ENCODE results near the gene CD70. TPM values are rescaled to one million over a fixed set of nuclear protein-coding genes. Genes with fewer than 3 reads are reported as not detected.
"Not testable (repeated sequence)": the region's sequence is repeated elsewhere in the genome, so short reads cannot be mapped to it uniquely, and the experiment has no call there.

The CD70 gene
- total and polyA plus RNA-seq, 2 donors (not counting 3 experiments of a cell fraction or from before 2014, with no cell fraction given) = not detected

DNA sequence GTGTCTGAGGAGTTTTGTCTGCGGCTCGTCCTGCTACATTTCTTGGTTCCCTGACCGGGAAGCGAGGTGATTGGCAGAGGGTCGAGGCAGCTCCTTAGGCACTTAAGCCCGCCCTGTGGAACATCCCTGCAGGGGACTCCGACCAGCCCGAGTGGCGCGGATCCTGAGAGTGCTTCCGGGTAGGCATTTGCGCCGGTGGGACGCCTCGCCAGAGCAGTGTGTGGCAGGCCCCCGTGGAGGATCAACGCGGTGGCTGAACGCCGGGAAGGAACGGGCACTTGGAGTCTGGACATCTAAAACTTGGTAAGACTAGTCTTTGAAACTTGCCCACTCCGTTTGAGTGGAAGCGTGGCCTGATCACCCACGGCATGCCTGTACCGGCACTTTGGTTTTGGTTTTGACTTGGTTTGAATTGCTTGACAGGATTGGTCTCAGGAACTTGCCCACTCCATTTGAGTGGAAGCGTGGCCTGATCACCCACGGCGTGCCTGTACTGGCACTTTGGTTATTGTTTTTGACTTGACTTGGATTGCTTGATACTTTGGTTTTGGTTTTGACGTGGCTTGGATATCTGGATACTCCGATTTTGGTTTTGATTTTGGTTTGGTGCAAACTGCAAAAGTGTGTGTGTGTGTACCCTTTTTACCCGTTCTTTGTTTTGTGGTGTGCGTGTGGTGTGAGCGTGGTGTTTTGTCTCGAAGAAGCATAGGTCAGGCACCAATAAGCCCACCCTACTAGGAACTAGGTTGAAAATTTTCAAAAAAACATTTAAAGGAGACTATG lies 6.7 kb upstream of the CD70 start:
- H3K27me3 ChIP-seq (ENCODE audit: control insufficient read depth in 2 of 2, insufficient read depth in 2 of 2, low read length in 2 of 2); H3K4me3 ChIP-seq (replicated peaks in 1 of 3; ENCODE audit: insufficient read depth in 1 of 3, low read depth in 1 of 3, low read length in 3 of 3); H3K4me1 ChIP-seq (ENCODE audit: control insufficient read depth, extremely low read depth, insufficient read depth, low read length); H3K36me3 ChIP-seq (ENCODE audit: control insufficient read depth in 2 of 2, extremely low read depth in 1 of 2, insufficient read depth in 2 of 2, low read length in 2 of 2); H3K27ac ChIP-seq (ENCODE audit: insufficient read depth, low read depth, low read length); H3K4me2 ChIP-seq (ENCODE audit: insufficient read depth, low read length); H2AFZ ChIP-seq (ENCODE audit: low read depth, low read length); FAIRE-seq; H3K9me1 ChIP-seq (replicated peaks; ENCODE audit: control insufficient read depth, extremely low read depth, insufficient read depth, low read length); DNase-seq (ENCODE audit: low read depth, low spot score); POLR2A ChIA-PET; H4K20me1 ChIP-seq (replicated peaks; ENCODE audit: control insufficient read depth, extremely low read depth, insufficient read depth, low read length); H3K9ac ChIP-seq (replicated peaks; ENCODE audit: extremely low read depth, insufficient read depth, low read length); intact Hi-C loops (cut with micrococcal nuclease); H3K9me3 ChIP-seq (replicated peaks; ENCODE audit: control insufficient read depth, insufficient read depth, low read length); dilution Hi-C loops (cut with MboI; ENCODE audit: extremely low pct_ligation_motif_present, low sequenced_read_pairs); BruUV-seq (replicated peaks); H3K79me2 ChIP-seq (ENCODE audit: control insufficient read depth, insufficient read depth, low read length); CTCF ChIA-PET: not testable (repeated sequence)

DNA sequence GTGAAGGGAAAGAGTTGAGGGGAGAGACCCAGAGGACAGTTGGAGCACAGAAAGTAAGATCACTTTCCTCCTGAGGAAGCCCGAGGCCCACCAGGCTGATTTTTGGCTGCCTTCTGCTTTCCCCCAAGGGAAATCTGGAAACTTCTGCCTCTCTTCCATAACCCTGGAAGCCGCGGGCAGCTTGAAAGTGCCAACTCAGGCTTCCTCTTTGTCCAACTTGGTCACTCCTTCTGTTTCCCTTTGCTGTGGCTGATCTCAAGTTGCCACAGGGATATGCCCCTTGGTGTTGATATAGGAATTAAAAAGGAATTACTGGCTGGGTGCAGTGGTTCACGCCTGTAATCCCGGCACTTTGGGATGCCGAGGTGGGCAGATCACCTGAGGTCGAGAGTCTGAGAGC lies 5.7 kb upstream of the CD70 start:
- Histone ChIP-seq H3K9ac (replicated peaks; ENCODE audit: extremely low read depth, insufficient read depth, low read length) (no peak overlapping the region), H4K20me1 (replicated peaks; ENCODE audit: control insufficient read depth, extremely low read depth, insufficient read depth, low read length) (no peaks in the 10 kb centered on the region), H3K4me3 (replicated peaks in 1 of 3; ENCODE audit: insufficient read depth in 1 of 3, low read depth in 1 of 3, low read length in 3 of 3) (no peak overlapping the region), H3K9me3 (replicated peaks; ENCODE audit: control insufficient read depth, insufficient read depth, low read length) (no peaks in the 10 kb centered on the region), H3K27ac (ENCODE audit: insufficient read depth, low read depth, low read length) (no peak overlapping the region), H3K4me2 (ENCODE audit: insufficient read depth, low read length) (no peak overlapping the region), H2AFZ (ENCODE audit: low read depth, low read length) (no peak overlapping the region), H3K36me3 (ENCODE audit: control insufficient read depth in 2 of 2, extremely low read depth in 1 of 2, insufficient read depth in 2 of 2, low read length in 2 of 2) (no peaks in the 10 kb centered on the region), H3K9me1 (replicated peaks; ENCODE audit: control insufficient read depth, extremely low read depth, insufficient read depth, low read length) (no peaks in the 10 kb centered on the region), H3K79me2 (ENCODE audit: control insufficient read depth, insufficient read depth, low read length) (no peaks in the 10 kb centered on the region), H3K27me3 (ENCODE audit: control insufficient read depth in 2 of 2, insufficient read depth in 2 of 2, low read length in 2 of 2) (peaks cover 0 to under 1% of the 10 kb centered on the region in 2 experiments), H3K4me1 (ENCODE audit: control insufficient read depth, extremely low read depth, insufficient read depth, low read length) (no peaks in the 10 kb centered on the region)
- dilution Hi-C loops (cut with MboI; ENCODE audit: extremely low pct_ligation_motif_present, low sequenced_read_pairs) (no loop called here), intact Hi-C loops (cut with micrococcal nuclease) (no loop called here)
- TF ChIP-seq MYC (IDR thresholded peaks at IDR 0.05; ENCODE audit: low read depth, low read length) (no peak), EZH2 (IDR thresholded peaks at IDR 0.05; ENCODE audit: borderline replicate concordance, low read depth, low read length, severe bottlenecking) (no peak), POLR2AphosphoS5 (IDR thresholded peaks at IDR 0.05; ENCODE audit: insufficient read depth, low read depth, low read length) (no peak)
- TF ChIP-seq, protein P1, sequence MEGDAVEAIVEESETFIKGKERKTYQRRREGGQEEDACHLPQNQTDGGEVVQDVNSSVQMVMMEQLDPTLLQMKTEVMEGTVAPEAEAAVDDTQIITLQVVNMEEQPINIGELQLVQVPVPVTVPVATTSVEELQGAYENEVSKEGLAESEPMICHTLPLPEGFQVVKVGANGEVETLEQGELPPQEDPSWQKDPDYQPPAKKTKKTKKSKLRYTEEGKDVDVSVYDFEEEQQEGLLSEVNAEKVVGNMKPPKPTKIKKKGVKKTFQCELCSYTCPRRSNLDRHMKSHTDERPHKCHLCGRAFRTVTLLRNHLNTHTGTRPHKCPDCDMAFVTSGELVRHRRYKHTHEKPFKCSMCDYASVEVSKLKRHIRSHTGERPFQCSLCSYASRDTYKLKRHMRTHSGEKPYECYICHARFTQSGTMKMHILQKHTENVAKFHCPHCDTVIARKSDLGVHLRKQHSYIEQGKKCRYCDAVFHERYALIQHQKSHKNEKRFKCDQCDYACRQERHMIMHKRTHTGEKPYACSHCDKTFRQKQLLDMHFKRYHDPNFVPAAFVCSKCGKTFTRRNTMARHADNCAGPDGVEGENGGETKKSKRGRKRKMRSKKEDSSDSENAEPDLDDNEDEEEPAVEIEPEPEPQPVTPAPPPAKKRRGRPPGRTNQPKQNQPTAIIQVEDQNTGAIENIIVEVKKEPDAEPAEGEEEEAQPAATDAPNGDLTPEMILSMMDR (IDR thresholded peaks at IDR 0.05; ENCODE audit: extremely low read depth in 1 of 2, insufficient read depth in 1 of 2, low read depth in 1 of 2, low read length in 2 of 2) = no peak
- ChIA-PET POLR2A (no interaction called here), CTCF (no interaction called here)
- DNase-seq (ENCODE audit: low read depth, low spot score) = no peak
- no peak for FAIRE-seq
- BruUV-seq (replicated peaks) = no TSS peak
